Omental fat pad (tissue), 4 donors: ENCODE results near the gene PPM1N. TPM values are rescaled to one million over a fixed set of nuclear protein-coding genes. Genes with fewer than 3 reads are reported as not detected.

Source experiments
- ATAC-seq: fragments of 150-250 bp; one replicate; pipeline ENCODE4 v1.9.1; 2016; ENCODE audit warnings: mild to moderate bottlenecking, moderate library complexity; ENCODE audit not compliant: low FRiP score
- DNase-seq: peaks from one replicate; pipeline ENCODE4 v3.0.0-alpha.2; 2019; ENCODE audit warnings: low spot score
- CTCF ChIP-seq, 3 donors: fragments of 450-650 bp; IDR thresholded peaks; one replicate each; pipeline ENCODE4 v1.5.1; 2016 to 2017; ENCODE audit warnings: antibody characterized with exemption in 3 of 3, mild to moderate bottlenecking in 3 of 3, moderate library complexity in 2 of 3
- total RNA-seq, 4 donors: library from RNA; depleted of rRNA; stranded (reverse); fragments of >200 nt; gene quantifications; one replicate each; pipeline ENCODE4 v1.1.0, GENCODE V29; 2016

Gene PPM1N
- total RNA-seq, 4 donors from 2014 or later = 1.9 to 3.8 (median 2.9) TPM

GRCh38 chr19:45483033-45483432 lies 15.2 kb upstream of the PPM1N start:
- DNase-seq (no peak), ATAC-seq (no peak)
- no peak for TF ChIP-seq CTCF (IDR thresholded peaks at IDR 0.05)

- no peak for TF ChIP-seq CTCF (IDR thresholded peaks at IDR 0.05)
- no peak for ATAC-seq
- no peak for DNase-seq
Measured at GRCh38 chr19:45484273-45484945, 13.8 kb upstream of the PPM1N start.

- ATAC-seq (peak; percentile 98), DNase-seq (peak; percentile 99)
- TF ChIP-seq CTCF (IDR thresholded peaks at IDR 0.05) = peak in 2 of 3 donors; percentile 55 to 79
Measured at GRCh38 chr19:45485305-45486077, 12.8 kb upstream of the PPM1N start.

GRCh38 chr19:45488708-45489107 lies 9.5 kb upstream of the PPM1N start:
- ATAC-seq (no peak), DNase-seq (no peak)
- TF ChIP-seq CTCF (IDR thresholded peaks at IDR 0.05) = no peak

GRCh38 chr19:45489216-45489855 lies 8.9 kb upstream of the PPM1N start:
- ATAC-seq = no peak
- DNase-seq = no peak
- TF ChIP-seq CTCF (IDR thresholded peaks at IDR 0.05) = no peak

GRCh38 chr19:45492137-45492626 lies 6.1 kb upstream of the PPM1N start:
- TF ChIP-seq CTCF (IDR thresholded peaks at IDR 0.05) = no peak
- no peak for DNase-seq
- ATAC-seq = no peak
